Gastroesophageal sphincter (tissue), 4 donors: Measurements from ENCODE around the gene EMX1. TPM values are rescaled to one million over a fixed set of nuclear protein-coding genes. Genes with fewer than 3 reads are reported as not detected.

Experiments
- ATAC-seq: fragments of 150-250 bp; one replicate; pipeline ENCODE4 v1.9.1; 2016; ENCODE audit warnings: mild to moderate bottlenecking, moderate library complexity
- H3K27ac ChIP-seq, 4 donors: fragments of 200-600 bp; sonication (generic) in 3 of 4; 1 replicate in 3 of 4; 2 replicates in 1 of 4; pipeline ENCODE4 v1.5.1; 2016 to 2019
- H3K27me3 ChIP-seq: fragments of 200-600 bp; sonication (generic); one replicate; pipeline ENCODE4 v1.5.1; 2019
- H3K36me3 ChIP-seq, 2 donors: fragments of 200-600 bp; sonication (generic); one replicate each; pipeline ENCODE4 v1.5.1; 2019; ENCODE audit warnings: control low read depth in 1 of 2
- H3K4me1 ChIP-seq, 3 donors: fragments of 200-600 bp; sonication (generic); 1 replicate in 2 of 3; 2 replicates in 1 of 3; pipeline ENCODE4 v1.5.1; 2016 to 2019; ENCODE audit warnings: control low read depth in 2 of 3
- H3K4me3 ChIP-seq, 2 donors: fragments of 200-600 bp; sonication (generic); one replicate each; pipeline ENCODE4 v1.5.1; 2019; ENCODE audit warnings: mild to moderate bottlenecking in 1 of 2, moderate library complexity in 1 of 2
- H3K9me3 ChIP-seq, 3 donors: fragments of 200-600 bp; sonication (generic); one replicate each; pipeline ENCODE4 v1.5.1; 2017 to 2019; ENCODE audit warnings: control low read depth in 2 of 3
- CTCF ChIP-seq, 4 experiments: fragments of 200-600 bp in 2 of 4; fragments of 450-650 bp in 2 of 4; sonication (generic) in 1 of 4; IDR thresholded peaks; one replicate each; pipeline ENCODE4 v1.5.1; 2017 to 2019; ENCODE audit warnings: antibody characterized with exemption in 4 of 4, mild to moderate bottlenecking in 2 of 4, moderate library complexity in 2 of 4
- EP300 ChIP-seq: sonication (generic); formaldehyde crosslinking; IDR thresholded peaks from one replicate; pipeline ENCODE4 v1.6.1; 2017; ENCODE audit warnings: antibody characterized with exemption, mild to moderate bottlenecking
- POLR2A ChIP-seq, 2 donors: fragments of 450-650 bp; IDR thresholded peaks; one replicate each; pipeline ENCODE4 v1.6.1; 2017; ENCODE audit warnings: antibody characterized with exemption in 2 of 2, mild to moderate bottlenecking in 2 of 2, moderate library complexity in 1 of 2
- POLR2AphosphoS5 ChIP-seq: sonication (generic); formaldehyde crosslinking; IDR thresholded peaks from one replicate; pipeline ENCODE4 v1.6.1; 2017; ENCODE audit warnings: antibody characterized with exemption
- WGBS, 2 donors: methylation state at CpG; one replicate each; pipeline ENCODE4 v1.1.5; 2018; ENCODE audit warnings: low coverage in 1 of 2; 5-methylcytosine and 5-hydroxymethylcytosine counted together
- total RNA-seq, 4 donors: library from RNA; depleted of rRNA; stranded (reverse); fragments of >200 nt; gene quantifications; one replicate each; pipeline ENCODE4 v1.1.0, GENCODE V29; 2016

EMX1 gene
- total RNA-seq, 4 donors from 2014 or later: 0.15 TPM; not detected in 3

- H3K4me3 ChIP-seq: no peak overlapping the region
- H3K4me1 ChIP-seq: peaks cover 0 to 28% (median 10%) of the 10 kb centered on the region in 3 donors
- H3K27ac ChIP-seq: no peak overlapping the region
- WGBS, 2 donors: 67 to 83% methylated on average over 1 to 7 of the region's 9 CpGs
- TF ChIP-seq POLR2AphosphoS5 (no peak), EP300 (no peak), POLR2A (IDR thresholded peaks at IDR 0.05) (no peak), CTCF (IDR thresholded peaks at IDR 0.05) (no peak)
- no peaks in the 10 kb centered on the region for H3K9me3 ChIP-seq
- peaks cover 26% of the 10 kb centered on the region for H3K27me3 ChIP-seq
- peaks cover 0 to 31% of the 10 kb centered on the region in 2 donors for H3K36me3 ChIP-seq
- no peak for ATAC-seq
These were observed 22.8 kb upstream of the EMX1 start for GRCh38 chr2:72894514-72894913.

DNA sequence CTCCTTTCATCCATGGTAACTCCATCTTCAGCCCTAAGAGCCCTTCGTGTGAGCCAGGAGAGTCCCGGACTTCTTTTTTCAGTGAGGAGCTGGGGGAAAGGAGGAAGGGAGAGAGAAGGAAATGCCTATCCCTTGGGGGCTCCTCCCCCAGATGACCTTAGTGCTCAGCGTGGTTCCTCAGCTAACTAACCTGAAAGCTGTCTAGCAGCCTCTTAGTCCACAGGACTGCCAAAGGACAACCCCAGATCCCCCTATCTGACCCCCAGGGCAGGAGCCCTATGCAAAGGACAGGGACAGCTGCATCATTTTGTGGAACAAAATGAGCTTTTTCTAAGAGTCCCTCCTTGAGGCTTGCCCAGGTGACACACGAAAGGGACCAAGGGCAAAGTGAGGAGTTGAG is 22.2 kb upstream of the EMX1 start:
- Histone ChIP-seq H3K4me1 (peaks cover 0 to 21% (median 10%) of the 10 kb centered on the region in 3 donors), H3K4me3 (no peak overlapping the region), H3K36me3 (peaks cover 0 to 25% of the 10 kb centered on the region in 2 donors), H3K9me3 (no peaks in the 10 kb centered on the region), H3K27ac (no peak overlapping the region), H3K27me3 (peaks cover 26% of the 10 kb centered on the region)
- TF ChIP-seq EP300 (no peak), CTCF (IDR thresholded peaks at IDR 0.05) (no peak), POLR2A (IDR thresholded peaks at IDR 0.05) (no peak), POLR2AphosphoS5 (no peak)
- ATAC-seq: no peak
- WGBS, 2 donors: 10 to 20% methylated on average over 1 to 2 of the region's 4 CpGs

- ATAC-seq: peak; percentile 32
- H3K4me3 ChIP-seq: peak overlapping the region in 1 of 2 donors; percentile 6
- H3K27ac ChIP-seq: no peak overlapping the region
- H3K4me1 ChIP-seq: peaks cover 0 to 20% (median 10%) of the 10 kb centered on the region in 3 donors
- no peaks in the 10 kb centered on the region for H3K9me3 ChIP-seq
- TF ChIP-seq POLR2AphosphoS5 (no peak), CTCF (IDR thresholded peaks at IDR 0.05) (no peak), POLR2A (IDR thresholded peaks at IDR 0.05) (no peak), EP300 (no peak)
- peaks cover 33% of the 10 kb centered on the region for H3K27me3 ChIP-seq
- peaks cover 0 to 18% of the 10 kb centered on the region in 2 donors for H3K36me3 ChIP-seq
- 0% methylated on average over 1 to 3 of the region's 16 CpGs for WGBS, 2 donors
These were observed 21.5 kb upstream of the EMX1 start for GRCh38 chr2:72895759-72896281.

GRCh38 chr2:72896446-72896845 is 20.9 kb upstream of the EMX1 start:
- 77 to 100% methylated on average over 2 of the region's 4 CpGs for WGBS, 2 donors
- no peak overlapping the region for H3K4me3 ChIP-seq

More at GRCh38 chr2:72896446-72896845, 20.9 kb upstream of the EMX1 start:
- H3K36me3 ChIP-seq: peaks cover 0 to 12% of the 10 kb centered on the region in 2 donors
- no peak for ATAC-seq
- peaks cover 39% of the 10 kb centered on the region for H3K27me3 ChIP-seq
- H3K4me1 ChIP-seq: peaks cover 0 to 16% (median 10%) of the 10 kb centered on the region in 3 donors
- TF ChIP-seq CTCF (IDR thresholded peaks at IDR 0.05) (no peak), EP300 (no peak), POLR2AphosphoS5 (no peak), POLR2A (IDR thresholded peaks at IDR 0.05) (no peak)
- H3K27ac ChIP-seq: no peak overlapping the region
- no peaks in the 10 kb centered on the region for H3K9me3 ChIP-seq
